Psoas muscle (tissue), 8 donors: Measurements from ENCODE around the gene LATS2. TPM values are rescaled to one million over a fixed set of nuclear protein-coding genes. Genes with fewer than 3 reads are reported as not detected.

ENCODE experiments used
- ATAC-seq, 4 donors: fragments of 200-7000 bp; cut with Tn5 transposase; one replicate each; pipeline ENCODE4 v1.9.1; 2020; ENCODE audit warnings: moderate library complexity in 3 of 4, mild to moderate bottlenecking in 2 of 4
- DNase-seq, 2 donors: peaks; one replicate each; pipeline ENCODE4 v3.0.0-alpha.2; 2020
- H3K27ac ChIP-seq: fragments of 200-600 bp; one replicate; pipeline ENCODE4 v1.8.0; 2022
- H3K27me3 ChIP-seq, 3 donors: fragments of 200-600 bp in 1 of 3; one replicate each; pipeline versions ENCODE4 v1.6.1 to v1.8.0; 2013 to 2022; ENCODE audit warnings: low read length in 2 of 3, mild to moderate bottlenecking in 2 of 3, moderate library complexity in 1 of 3; ENCODE audit not compliant: insufficient read depth in 3 of 3
- H3K36me3 ChIP-seq, 2 donors: fragments of 200-600 bp in 1 of 2; one replicate each; pipeline versions ENCODE4 v1.6.1 to v1.8.0; 2013 to 2022; ENCODE audit warnings: low read depth in 1 of 2, mild to moderate bottlenecking in 1 of 2, moderate library complexity in 1 of 2; ENCODE audit not compliant: insufficient read depth in 1 of 2
- H3K4me1 ChIP-seq: fragments of 200-600 bp; one replicate; pipeline ENCODE4 v1.8.0; 2022
- H3K4me3 ChIP-seq: fragments of 200-600 bp; one replicate; pipeline ENCODE4 v1.8.0; 2022; ENCODE audit warnings: mild to moderate bottlenecking
- H3K9me3 ChIP-seq: fragments of 200-600 bp; one replicate; pipeline ENCODE4 v1.8.0; 2022
- WGBS, 3 donors: extraction: QIAGEN DNeasy Blood & Tissue Kit; methylation state at CpG; one replicate each; pipeline versions ENCODE4 v1.1.6 to v1.1.7; 2013; 5-methylcytosine and 5-hydroxymethylcytosine counted together
- intact Hi-C, 2 donors: fragments of 100-400 bp; cut with DNase I; formaldehyde crosslinking; loops; one replicate each; pipeline versions ENCODE4 v1.11.0 to v1.14.2; 2022
- polyA plus RNA-seq, 3 donors: library from polyadenylated mRNA; stranded (reverse); fragments of 200-250 nt; gene quantifications; one replicate each; pipeline ENCODE4 v1.2.3, GENCODE V29; 2013
- total RNA-seq, 4 donors: library from RNA; stranded (reverse); fragmentation: NEBNext Ultra II Directional in 2 of 4; extraction: Animal tissue kit (Norgen Biotek cat#: 25700) in 2 of 4; gene quantifications; one replicate each; pipeline versions ENCODE4 v1.2.1 to v1.2.4, GENCODE V29; 2021 to 2023
- TF ChIP-seq, protein P1 (sequence below): fragments of 200-600 bp; IDR thresholded peaks from one replicate; pipeline ENCODE4 v1.8.0; 2022; ENCODE audit warnings: antibody characterized with exemption
- donor health status: healthy with polysubstance abuse.
- donor health status: DM: no; HTN: no; CAD: no; lungs with moderate emphysema.
- donor health status: Bipolar disorder and iron deficiency.
- donor health status: healthy.
- donor health status: DM: yes; HTN: yes; CAD: no.
- donor health status: DM: no; HTN: no; CAD: no.
- donor health status: DM: no; HTN: no; CAD: no.
- donor health status: DM: yes; HTN: yes; CAD: no.

Gene LATS2
- total and polyA plus RNA-seq, 7 donors: 6.0 to 27.4 (median 23.7) TPM

- TF ChIP-seq, protein P1, sequence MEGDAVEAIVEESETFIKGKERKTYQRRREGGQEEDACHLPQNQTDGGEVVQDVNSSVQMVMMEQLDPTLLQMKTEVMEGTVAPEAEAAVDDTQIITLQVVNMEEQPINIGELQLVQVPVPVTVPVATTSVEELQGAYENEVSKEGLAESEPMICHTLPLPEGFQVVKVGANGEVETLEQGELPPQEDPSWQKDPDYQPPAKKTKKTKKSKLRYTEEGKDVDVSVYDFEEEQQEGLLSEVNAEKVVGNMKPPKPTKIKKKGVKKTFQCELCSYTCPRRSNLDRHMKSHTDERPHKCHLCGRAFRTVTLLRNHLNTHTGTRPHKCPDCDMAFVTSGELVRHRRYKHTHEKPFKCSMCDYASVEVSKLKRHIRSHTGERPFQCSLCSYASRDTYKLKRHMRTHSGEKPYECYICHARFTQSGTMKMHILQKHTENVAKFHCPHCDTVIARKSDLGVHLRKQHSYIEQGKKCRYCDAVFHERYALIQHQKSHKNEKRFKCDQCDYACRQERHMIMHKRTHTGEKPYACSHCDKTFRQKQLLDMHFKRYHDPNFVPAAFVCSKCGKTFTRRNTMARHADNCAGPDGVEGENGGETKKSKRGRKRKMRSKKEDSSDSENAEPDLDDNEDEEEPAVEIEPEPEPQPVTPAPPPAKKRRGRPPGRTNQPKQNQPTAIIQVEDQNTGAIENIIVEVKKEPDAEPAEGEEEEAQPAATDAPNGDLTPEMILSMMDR: no peak
- H3K4me1 ChIP-seq: peaks cover 53% of the 10 kb centered on the region
- no peaks in the 10 kb centered on the region for H3K27me3 ChIP-seq
- intact Hi-C loops: loop anchor here (5.0 to 10.0 kb wide), 5 partner anchors 37 to 117 kb away; no protein-coding TSS in a partner anchor
- peak overlapping the region; percentile 96 for H3K4me3 ChIP-seq
- DNase-seq (peak in 1 of 2 donors; percentile 60), ATAC-seq (no peak)
- no peaks in the 10 kb centered on the region for H3K36me3 ChIP-seq
- peak overlapping the region; percentile 100 for H3K27ac ChIP-seq
- WGBS, 3 donors: 67 to 72% (median 71%) methylated on average over 35 of the region's 35 CpGs
- no peaks in the 10 kb centered on the region for H3K9me3 ChIP-seq
Observed at GRCh38 chr13:21059641-21060337, 1.6 kb downstream of the LATS2 start.

GRCh38 chr13:21058361-21058760 is 3.0 kb downstream of the LATS2 start:
- intact Hi-C loops: loop anchor here (5.0 kb wide), 3 partner anchors 36 to 66 kb away; no protein-coding TSS in a partner anchor
- no peaks in the 10 kb centered on the region for H3K9me3 ChIP-seq
- DNase-seq: no peak
- no peaks in the 10 kb centered on the region for H3K27me3 ChIP-seq
- WGBS, 3 donors: 31 to 44% (median 39%) methylated on average over 2 of the region's 2 CpGs
- H3K4me3 ChIP-seq: no peak overlapping the region
- H3K4me1 ChIP-seq: peaks cover 68% of the 10 kb centered on the region
- H3K36me3 ChIP-seq: peaks cover 0 to 4% of the 10 kb centered on the region in 2 donors
- ATAC-seq: no peak
- peak overlapping the region; percentile 72 for H3K27ac ChIP-seq
- TF ChIP-seq, protein P1: no peak

DNA sequence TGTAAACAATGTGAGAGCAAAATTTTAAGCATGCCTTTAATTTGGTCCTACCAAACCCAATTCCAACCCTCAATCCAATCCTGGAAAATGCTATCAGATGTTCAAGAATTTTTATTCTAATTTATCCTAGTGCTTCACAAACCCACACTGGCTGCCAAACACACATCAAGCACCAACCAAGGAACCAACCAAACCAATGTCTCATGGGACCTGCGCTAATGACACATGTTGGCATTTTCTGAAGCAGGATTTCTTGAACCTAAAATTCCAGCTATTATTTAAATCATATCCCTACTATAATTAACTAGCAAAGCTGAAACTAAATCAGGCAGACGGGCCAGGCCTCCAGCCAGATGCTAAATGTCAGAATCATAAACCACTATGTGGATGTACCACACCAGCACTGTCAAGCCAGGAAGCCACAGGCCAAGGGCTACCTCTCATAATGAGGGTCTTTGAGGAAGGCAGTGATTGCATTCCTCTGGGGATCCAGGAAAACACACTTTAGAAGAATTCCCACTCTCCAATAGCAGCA is 5.8 kb downstream of the LATS2 start:
- H3K36me3 ChIP-seq: peaks cover 0 to 4% of the 10 kb centered on the region in 2 donors
- peak in 2 of 4 donors; percentile 47 for ATAC-seq
- H3K27me3 ChIP-seq: no peaks in the 10 kb centered on the region
- H3K9me3 ChIP-seq: no peaks in the 10 kb centered on the region
- TF ChIP-seq, protein P1: no peak
- peaks cover 78% of the 10 kb centered on the region for H3K4me1 ChIP-seq
- 21 to 39% (median 28%) methylated on average over 2 of the region's 2 CpGs for WGBS, 3 donors
- DNase-seq: peak in 1 of 2 donors; percentile 46
- no peak overlapping the region for H3K4me3 ChIP-seq
- peak overlapping the region; percentile 72 for H3K27ac ChIP-seq
- intact Hi-C loops: loop anchor here (5.0 kb wide), 3 partner anchors 33 to 63 kb away; no protein-coding TSS in a partner anchor

- Histone ChIP-seq H3K27ac (peak overlapping the region; percentile 72), H3K9me3 (no peaks in the 10 kb centered on the region), H3K27me3 (no peaks in the 10 kb centered on the region), H3K4me3 (peak overlapping the region; percentile 5), H3K4me1 (peaks cover 82% of the 10 kb centered on the region), H3K36me3 (peaks cover 0 to 4% of the 10 kb centered on the region in 2 donors)
- TF ChIP-seq, protein P1: no peak
- no peak for ATAC-seq
- WGBS, 3 donors: 30 to 40% (median 30%) methylated on average over 2 of the region's 2 CpGs
- DNase-seq: no peak
- intact Hi-C loops: loop anchor here (5.0 kb wide), 3 partner anchors 33 to 63 kb away; no protein-coding TSS in a partner anchor
Observed at GRCh38 chr13:21055016-21055415, 6.4 kb downstream of the LATS2 start.
